ENCODE measurements around the gene ERI2. TPM values are rescaled to one million over a fixed set of nuclear protein-coding genes. Genes with fewer than 3 reads are reported as not detected.

ERI2 gene, protein sequence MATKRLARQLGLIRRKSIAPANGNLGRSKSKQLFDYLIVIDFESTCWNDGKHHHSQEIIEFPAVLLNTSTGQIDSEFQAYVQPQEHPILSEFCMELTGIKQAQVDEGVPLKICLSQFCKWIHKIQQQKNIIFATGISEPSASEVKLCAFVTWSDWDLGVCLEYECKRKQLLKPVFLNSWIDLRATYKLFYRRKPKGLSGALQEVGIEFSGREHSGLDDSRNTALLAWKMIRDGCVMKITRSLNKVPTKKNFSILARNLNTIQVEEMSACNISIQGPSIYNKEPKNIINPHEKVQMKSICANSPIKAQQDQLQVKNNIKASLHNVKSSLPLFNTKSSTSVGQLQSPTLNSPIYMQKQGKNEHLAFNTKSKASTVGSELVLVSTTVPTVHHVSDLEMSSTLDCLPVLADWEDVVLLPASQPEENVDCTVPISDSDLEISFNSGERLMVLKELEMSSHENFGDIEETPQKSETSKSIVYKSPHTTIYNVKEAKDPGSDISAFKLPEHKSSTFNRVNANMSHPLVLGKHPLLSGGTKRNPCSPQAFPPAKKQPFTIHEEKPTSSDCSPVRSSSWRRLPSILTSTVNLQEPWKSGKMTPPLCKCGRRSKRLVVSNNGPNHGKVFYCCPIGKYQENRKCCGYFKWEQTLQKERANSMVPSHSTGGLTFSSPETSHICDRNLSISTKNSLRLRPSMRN
- polyA plus RNA-seq (2012; ENCODE audit: missing spikeins): 20.4 TPM

DNA sequence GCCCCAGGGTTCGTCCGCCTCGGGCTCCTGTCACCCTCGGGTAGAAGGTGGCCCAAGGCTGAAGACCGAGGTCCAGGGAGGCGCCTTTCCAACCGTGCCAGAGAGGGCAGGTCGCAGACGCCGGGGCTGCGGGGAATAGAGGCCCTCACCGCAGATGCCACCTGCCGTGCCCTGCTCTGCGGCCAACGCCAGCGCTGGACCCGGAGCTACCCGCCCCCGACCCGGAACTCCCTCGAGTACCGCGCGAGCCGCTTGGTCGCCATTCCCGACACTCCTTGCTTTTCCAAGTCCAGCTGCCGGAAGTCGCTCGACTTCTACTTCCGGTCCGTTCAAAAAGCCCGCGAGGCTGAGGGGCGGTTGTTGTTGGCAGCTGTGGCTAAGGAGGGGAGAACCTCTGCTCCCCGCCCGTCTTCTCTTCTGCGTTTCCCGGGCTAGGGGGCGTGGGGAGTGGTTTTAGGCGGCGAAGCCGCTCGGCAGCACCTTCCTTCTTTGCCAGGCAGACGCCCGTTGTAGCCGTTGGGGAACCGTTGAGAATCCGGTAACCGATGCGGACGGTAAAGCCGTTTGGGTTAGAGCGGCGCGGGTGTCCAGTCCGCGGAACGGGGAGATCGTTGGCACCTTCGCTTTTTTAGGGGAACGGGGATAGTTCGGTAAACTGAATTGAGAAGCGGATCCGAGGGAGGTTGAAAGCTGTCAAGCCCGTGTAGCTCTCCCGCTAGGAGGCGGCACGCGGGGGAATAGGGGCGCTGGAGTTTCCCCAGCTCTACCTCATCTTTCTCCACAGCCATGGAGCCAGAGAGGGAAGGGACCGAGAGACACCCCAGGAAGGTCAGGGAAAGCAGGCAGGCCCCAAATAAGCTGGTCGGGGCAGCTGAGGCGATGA is at the start of gene ERI2, which contains the start of gene REXO5:
ERI2 (minus strand) TSS at position 305 of the 883 bp plus-strand sequence; CDS start at position 263, 42 bp downstream.
REXO5 (plus strand) TSS at position 360 of the 883 bp plus-strand sequence; CDS start at position 787, 427 bp downstream.
- TF ChIP-seq TAF1 (IDR thresholded peaks at IDR 0.05; ENCODE audit: borderline replicate concordance, low read depth, low read length) (peak; percentile 89), POLR2AphosphoS5 (IDR thresholded peaks at IDR 0.05; ENCODE audit: low read depth, low read length) (peak; percentile 75; the same call in 1 of the 2 replicates), POLR2A (IDR thresholded peaks at IDR 0.05; ENCODE audit: low read depth, low read length) (peak; percentile 80)
- FAIRE-seq (peak; percentile 71), DNase-seq (ENCODE audit: insufficient read length) (peak; percentile 83)

DNA sequence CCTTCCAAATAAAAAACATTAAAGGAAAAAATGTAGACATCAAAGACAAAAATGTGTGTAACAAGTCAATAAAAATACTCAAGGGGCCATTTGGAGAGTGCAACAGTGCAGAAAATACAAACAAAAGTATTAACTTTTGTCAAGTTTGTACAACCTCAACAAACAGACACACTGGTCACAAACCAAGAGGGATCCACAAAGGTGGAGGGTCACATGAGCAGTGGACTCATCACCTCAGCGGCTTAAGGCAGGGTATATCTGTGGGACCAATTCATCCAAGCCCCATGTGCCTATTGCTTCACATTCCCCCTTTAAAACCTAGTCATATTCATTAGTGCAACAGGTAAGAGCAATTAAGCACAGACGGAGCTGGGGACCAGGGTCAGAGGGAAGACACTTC is 48.7 kb upstream of the ERI2 start:
- FAIRE-seq (no peak), DNase-seq (ENCODE audit: insufficient read length) (no peak)
- TF ChIP-seq POLR2A (IDR thresholded peaks at IDR 0.05; ENCODE audit: low read depth, low read length): no peak
- TF ChIP-seq TAF1 (IDR thresholded peaks at IDR 0.05; ENCODE audit: borderline replicate concordance, low read depth, low read length): no peak
- TF ChIP-seq POLR2AphosphoS5 (IDR thresholded peaks at IDR 0.05; ENCODE audit: low read depth, low read length): no peak

DNA sequence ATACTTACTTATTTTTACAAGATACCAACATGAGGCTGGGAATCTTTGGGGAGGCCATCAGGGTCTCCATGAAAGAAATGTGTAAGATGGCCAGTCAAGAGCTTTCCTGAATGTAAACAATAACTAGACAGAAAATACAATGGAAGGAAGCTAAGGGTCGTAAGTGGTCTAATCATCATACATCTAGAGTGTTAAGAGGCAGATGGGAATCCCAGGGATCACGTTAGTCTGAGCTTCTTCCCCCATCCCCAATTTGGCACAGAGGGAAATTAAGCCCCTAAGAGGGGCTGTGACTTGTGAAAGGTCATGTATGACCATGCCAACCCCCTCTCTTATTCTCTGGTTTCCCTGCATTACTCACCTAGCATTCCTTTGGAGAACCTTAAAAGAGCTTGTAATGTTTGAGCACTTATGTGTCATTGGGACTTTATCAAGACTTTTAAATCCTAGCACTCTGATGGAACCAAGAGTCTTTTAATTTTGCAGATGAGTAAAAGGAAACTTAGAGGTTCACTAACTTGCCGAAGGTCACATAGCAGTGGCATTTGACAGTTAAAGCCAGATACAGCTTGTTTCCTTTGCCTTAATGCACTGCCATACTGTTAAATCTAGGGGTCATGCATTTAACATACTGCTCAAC is 47.8 kb upstream of the ERI2 start:
- FAIRE-seq (no peak), DNase-seq (ENCODE audit: insufficient read length) (no peak)
- TF ChIP-seq POLR2AphosphoS5 (IDR thresholded peaks at IDR 0.05; ENCODE audit: low read depth, low read length) (no peak), TAF1 (IDR thresholded peaks at IDR 0.05; ENCODE audit: borderline replicate concordance, low read depth, low read length) (no peak), POLR2A (IDR thresholded peaks at IDR 0.05; ENCODE audit: low read depth, low read length) (no peak)

DNA sequence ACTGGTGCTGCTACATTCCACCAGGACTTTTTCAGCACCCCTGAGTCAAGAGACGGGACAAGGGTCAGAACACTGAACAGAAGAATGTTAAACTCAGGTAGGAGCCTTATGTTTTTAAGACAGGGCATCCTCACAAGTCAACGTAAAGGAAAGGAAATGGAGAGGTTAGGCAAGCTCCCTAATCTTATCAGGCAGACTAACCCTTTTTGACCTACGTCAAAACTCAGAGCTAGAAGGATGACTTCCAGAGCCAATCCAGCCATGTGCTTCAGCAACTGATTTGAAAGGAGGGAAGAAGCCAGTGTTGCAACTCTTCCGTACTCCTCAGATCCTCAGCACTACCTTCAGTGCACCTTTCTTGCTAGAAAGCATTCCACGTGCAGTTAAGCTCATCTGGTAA is 46.9 kb upstream of the ERI2 start:
- no peak for FAIRE-seq
- DNase-seq (ENCODE audit: insufficient read length): no peak
- no peak for TF ChIP-seq POLR2AphosphoS5 (IDR thresholded peaks at IDR 0.05; ENCODE audit: low read depth, low read length)
- TF ChIP-seq TAF1 (IDR thresholded peaks at IDR 0.05; ENCODE audit: borderline replicate concordance, low read depth, low read length): no peak

DNA sequence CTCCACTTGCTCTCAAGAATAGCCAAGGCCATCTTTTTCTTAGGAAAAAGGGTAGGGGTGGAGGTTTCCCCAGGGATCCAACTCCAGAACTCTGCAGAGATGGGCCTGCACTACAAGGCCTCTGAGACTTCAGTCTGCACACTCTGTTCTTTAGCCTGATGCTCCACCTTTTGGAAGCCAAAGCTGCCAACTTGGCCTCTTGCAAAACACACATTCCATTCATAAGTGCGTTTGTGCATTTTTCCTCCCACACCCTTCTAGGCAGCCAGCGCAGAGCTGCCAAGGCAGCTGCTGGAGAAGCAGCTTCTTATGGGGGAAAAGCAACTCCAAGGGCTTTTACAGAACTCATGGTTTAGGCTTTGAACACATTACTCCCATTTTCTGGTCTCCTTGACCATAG is 45.3 kb upstream of the ERI2 start:
- DNase-seq (ENCODE audit: insufficient read length) (no peak), FAIRE-seq (no peak)
- TF ChIP-seq POLR2AphosphoS5 (IDR thresholded peaks at IDR 0.05; ENCODE audit: low read depth, low read length) (no peak), TAF1 (IDR thresholded peaks at IDR 0.05; ENCODE audit: borderline replicate concordance, low read depth, low read length) (no peak), POLR2A (IDR thresholded peaks at IDR 0.05; ENCODE audit: low read depth, low read length) (no peak)

DNA sequence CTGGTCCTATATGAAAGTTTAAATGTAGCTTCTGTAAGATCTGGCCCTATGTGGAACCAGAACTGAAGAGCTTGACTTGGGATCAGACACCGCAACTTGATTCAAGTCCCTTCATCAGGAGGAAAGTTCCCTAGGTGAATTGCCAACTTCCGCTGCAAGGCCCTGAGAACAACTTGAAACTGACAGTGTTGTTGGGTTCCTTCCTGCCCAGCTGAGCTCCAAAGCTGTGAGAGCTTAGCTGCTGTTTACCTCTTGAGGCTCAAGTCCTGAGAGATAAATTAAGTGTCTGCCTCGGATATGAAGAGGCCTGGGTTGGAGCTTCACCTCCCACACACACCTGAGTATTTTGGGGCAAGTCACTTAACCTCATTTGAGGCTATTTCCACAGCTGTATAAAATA is 44.7 kb upstream of the ERI2 start:
- DNase-seq (ENCODE audit: insufficient read length) (no peak), FAIRE-seq (no peak)
- TF ChIP-seq POLR2A (IDR thresholded peaks at IDR 0.05; ENCODE audit: low read depth, low read length) (no peak), TAF1 (IDR thresholded peaks at IDR 0.05; ENCODE audit: borderline replicate concordance, low read depth, low read length) (no peak), POLR2AphosphoS5 (IDR thresholded peaks at IDR 0.05; ENCODE audit: low read depth, low read length) (no peak)

DNA sequence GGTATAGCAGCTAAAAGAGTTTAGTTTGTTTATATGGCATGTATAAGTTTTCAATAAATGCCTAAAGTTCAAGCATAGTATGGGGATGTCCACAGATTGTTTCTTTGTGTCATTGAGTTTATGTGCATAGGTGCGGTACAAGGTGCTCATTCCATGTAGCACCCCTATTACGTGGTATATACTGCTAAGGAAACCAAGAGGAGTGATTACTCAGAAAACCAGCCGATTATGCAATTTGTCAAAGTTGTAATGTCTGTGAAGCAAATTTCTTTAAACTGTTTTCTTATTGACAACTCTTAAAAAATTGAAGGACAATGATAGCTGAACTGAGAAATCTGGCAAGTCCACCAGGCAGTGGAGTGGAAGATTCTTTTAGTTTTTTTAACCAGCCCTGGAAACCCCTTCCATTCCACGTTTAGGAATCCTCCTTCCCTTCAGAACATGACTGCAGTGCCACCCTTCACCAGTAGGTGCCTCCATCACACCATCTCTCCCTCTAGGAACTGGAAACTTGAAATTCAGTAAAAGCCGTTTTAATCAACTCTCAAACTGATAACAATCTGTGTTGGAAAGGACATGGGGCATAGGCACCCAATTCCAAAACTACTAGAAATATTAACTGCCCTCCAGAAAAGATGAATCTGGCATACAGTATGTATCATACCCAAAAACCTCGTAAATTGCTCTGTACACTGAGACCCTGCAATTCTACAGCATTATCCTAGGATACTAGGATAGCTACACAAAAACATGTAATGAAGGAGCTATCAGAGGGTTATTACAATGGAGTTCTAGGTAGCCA is 43.5 kb upstream of the ERI2 start:
- no peak for DNase-seq (ENCODE audit: insufficient read length)
- peak; percentile 84 for FAIRE-seq
- TF ChIP-seq POLR2AphosphoS5 (IDR thresholded peaks at IDR 0.05; ENCODE audit: low read depth, low read length) (no peak), TAF1 (IDR thresholded peaks at IDR 0.05; ENCODE audit: borderline replicate concordance, low read depth, low read length) (no peak), POLR2A (IDR thresholded peaks at IDR 0.05; ENCODE audit: low read depth, low read length) (no peak)

DNA sequence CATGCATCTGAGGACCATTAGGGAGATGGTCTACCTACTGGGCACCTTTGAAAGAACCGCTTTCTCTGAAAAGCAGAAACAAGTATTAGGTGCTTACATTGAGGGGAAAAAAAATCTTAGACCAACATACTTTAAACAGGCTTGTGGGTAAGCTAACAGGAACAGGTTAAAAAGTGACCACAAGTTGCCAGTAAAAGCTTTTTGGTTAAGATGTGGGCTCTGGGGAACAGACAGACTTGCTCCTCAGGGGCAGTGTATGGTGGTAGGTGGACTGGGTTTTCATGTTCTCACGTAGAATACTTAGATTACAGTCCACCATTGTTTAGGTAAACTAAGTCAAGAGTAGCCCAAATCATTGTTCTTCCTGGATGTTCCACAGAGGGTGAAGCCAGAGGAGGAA is 41.3 kb upstream of the ERI2 start:
- TF ChIP-seq POLR2AphosphoS5 (IDR thresholded peaks at IDR 0.05; ENCODE audit: low read depth, low read length) (no peak), POLR2A (IDR thresholded peaks at IDR 0.05; ENCODE audit: low read depth, low read length) (no peak), TAF1 (IDR thresholded peaks at IDR 0.05; ENCODE audit: borderline replicate concordance, low read depth, low read length) (no peak)
- DNase-seq (ENCODE audit: insufficient read length): no peak
- no peak for FAIRE-seq

DNA sequence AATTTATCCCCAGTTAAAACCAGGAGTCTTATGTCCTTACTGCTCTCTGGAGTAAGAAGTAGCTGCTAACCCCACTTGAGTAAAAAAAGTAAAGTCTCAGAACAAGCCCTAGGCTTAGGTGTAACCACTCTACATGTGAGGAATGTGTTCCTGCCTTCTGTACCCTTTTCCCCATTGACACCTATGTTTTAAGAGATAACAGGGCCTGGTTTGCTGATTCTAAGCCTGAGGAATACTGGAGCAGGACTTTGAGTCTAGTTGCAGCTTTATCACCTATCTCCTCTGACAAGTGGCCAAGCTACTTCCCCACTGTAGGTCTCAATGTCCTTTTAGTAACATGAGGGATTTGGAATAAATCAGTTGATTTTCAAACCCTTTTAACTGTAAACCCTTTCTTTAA is 40.3 kb upstream of the ERI2 start:
- DNase-seq (ENCODE audit: insufficient read length) (no peak), FAIRE-seq (no peak)
- TF ChIP-seq POLR2A (IDR thresholded peaks at IDR 0.05; ENCODE audit: low read depth, low read length): no peak
- TF ChIP-seq TAF1 (IDR thresholded peaks at IDR 0.05; ENCODE audit: borderline replicate concordance, low read depth, low read length): no peak
- no peak for TF ChIP-seq POLR2AphosphoS5 (IDR thresholded peaks at IDR 0.05; ENCODE audit: low read depth, low read length)

DNA sequence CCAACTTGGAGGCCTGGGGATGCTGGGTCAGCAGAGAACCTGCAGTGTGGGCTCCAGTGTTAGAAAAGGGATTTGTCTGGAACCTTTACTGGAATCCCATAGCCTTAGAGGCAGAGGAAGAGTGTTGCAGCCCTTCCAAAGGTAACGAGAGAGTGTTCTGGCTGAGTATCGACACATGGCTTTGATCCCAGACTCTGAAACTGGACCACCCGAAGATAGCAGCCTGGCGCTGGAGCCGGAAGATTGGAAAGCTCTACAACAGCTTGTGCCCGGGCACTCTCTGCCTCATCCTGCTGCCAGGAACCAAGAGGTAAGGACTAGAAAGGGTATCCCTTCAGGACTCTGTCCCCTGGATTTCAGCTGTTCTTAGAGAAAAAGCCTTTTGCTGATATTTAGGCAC is 39.8 kb upstream of the ERI2 start:
- TF ChIP-seq TAF1 (IDR thresholded peaks at IDR 0.05; ENCODE audit: borderline replicate concordance, low read depth, low read length): no peak
- TF ChIP-seq POLR2A (IDR thresholded peaks at IDR 0.05; ENCODE audit: low read depth, low read length): no peak
- TF ChIP-seq POLR2AphosphoS5 (IDR thresholded peaks at IDR 0.05; ENCODE audit: low read depth, low read length): no peak
- DNase-seq (ENCODE audit: insufficient read length) (no peak), FAIRE-seq (no peak)

All from GM12892 (cell line).